ENCODE data around the gene GOLGA3. TPM values are rescaled to one million over a fixed set of nuclear protein-coding genes. Genes with fewer than 3 reads are reported as not detected.
A peak's percentile ranks its signal among the peaks of the same experiment; 100 is the strongest.

The GOLGA3 gene
- total and polyA plus RNA-seq, 12 donors: 11.7 to 83.5 (median 48.0) TPM

DNA sequence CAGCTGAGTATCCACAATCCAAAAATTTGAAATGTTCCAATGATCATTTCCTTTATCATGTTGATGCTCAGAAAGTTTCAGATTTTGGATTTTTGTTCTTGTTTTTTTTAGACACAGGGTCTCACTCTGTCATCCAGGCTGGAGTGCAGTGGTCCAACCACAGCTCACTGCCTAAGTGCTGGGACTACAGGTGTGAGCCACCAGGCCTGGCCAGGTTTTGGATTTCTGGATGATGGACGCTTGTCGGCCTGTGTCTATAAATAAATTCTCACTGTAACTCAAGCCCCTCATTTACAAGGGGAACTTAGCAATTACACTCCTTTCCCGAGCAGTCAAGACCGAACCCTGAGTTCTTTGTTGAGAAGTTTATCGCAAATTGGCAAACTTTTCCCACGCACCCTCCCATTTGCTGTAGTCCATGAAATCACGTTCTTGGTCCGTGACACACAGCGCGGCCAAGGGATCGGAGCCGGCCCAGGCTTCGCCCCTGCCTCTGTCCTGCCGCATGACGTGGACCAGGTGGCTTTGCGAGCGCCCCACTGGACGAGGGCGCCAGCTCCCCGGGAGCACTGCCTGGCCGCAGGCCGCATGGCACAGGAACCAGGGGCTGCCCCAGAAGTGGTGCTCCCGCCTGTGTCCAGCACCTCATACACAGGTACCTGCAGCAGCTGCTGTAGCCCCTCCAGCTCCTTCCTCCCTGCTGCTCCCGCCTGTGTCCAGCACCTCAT lies 53.0 kb downstream of the GOLGA3 start:
- no peak overlapping the region for H3K27ac ChIP-seq

DNA sequence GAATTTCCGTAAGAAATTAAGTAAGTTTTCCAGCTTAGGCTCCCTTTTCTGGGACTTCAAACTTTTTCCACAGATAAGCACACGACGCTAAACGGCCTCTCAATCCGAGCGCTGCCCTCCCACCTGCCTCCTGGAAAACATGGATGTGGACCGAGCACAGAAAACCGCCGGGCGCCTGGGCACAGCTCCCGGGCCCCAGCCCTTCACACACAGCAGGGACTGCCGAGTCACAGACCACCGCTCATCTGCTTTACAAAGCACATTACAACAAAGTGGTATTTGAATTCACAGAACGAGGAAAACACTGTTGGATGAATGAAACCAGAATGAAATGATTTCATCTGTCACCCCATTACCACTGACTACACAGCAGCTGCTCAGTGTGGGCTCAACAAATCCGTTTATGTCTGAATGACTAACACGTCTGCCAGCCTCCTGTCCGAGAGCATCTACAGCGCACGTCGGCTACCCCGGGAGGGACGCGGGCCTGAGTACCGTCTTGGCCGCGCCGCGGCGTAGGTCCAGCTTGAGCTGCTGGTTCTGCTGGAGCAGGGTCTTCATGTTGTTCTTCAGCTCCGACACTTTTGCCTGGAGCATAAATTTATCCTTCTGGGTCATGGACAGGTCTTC lies 53.9 kb downstream of the GOLGA3 start:
- TF ChIP-seq, protein P1, sequence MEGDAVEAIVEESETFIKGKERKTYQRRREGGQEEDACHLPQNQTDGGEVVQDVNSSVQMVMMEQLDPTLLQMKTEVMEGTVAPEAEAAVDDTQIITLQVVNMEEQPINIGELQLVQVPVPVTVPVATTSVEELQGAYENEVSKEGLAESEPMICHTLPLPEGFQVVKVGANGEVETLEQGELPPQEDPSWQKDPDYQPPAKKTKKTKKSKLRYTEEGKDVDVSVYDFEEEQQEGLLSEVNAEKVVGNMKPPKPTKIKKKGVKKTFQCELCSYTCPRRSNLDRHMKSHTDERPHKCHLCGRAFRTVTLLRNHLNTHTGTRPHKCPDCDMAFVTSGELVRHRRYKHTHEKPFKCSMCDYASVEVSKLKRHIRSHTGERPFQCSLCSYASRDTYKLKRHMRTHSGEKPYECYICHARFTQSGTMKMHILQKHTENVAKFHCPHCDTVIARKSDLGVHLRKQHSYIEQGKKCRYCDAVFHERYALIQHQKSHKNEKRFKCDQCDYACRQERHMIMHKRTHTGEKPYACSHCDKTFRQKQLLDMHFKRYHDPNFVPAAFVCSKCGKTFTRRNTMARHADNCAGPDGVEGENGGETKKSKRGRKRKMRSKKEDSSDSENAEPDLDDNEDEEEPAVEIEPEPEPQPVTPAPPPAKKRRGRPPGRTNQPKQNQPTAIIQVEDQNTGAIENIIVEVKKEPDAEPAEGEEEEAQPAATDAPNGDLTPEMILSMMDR (IDR thresholded peaks at IDR 0.05): no peak
- TF ChIP-seq POLR2A (IDR thresholded peaks at IDR 0.05): no peak
- no peak for DNase-seq
- no peak overlapping the region for H3K4me3 ChIP-seq
- peaks cover 0 to 87% of the 10 kb centered on the region in 2 donors for H3K36me3 ChIP-seq (replicated peaks in 1 of 2)
- intact Hi-C loops (cut with DNase I): no loop called here
- no peaks in the 10 kb centered on the region for H3K4me1 ChIP-seq (replicated peaks in 1 of 2)
- no peaks in the 10 kb centered on the region for H3K9me3 ChIP-seq (replicated peaks in 1 of 3)
- H3K27ac ChIP-seq: no peak overlapping the region
- no peaks in the 10 kb centered on the region for H3K27me3 ChIP-seq
- 89 to 94% (median 91%) methylated on average over 29 to 30 of the region's 30 CpGs for WGBS, 4 donors

More for the DNA sequence above, 53.0 kb downstream of the GOLGA3 start:
- Histone ChIP-seq H3K27me3 (no peaks in the 10 kb centered on the region), H3K4me1 (replicated peaks in 1 of 2) (no peaks in the 10 kb centered on the region), H3K9me3 (replicated peaks in 1 of 3) (no peaks in the 10 kb centered on the region), H3K36me3 (replicated peaks in 1 of 2) (peaks cover 0 to 88% of the 10 kb centered on the region in 2 donors), H3K4me3 (no peak overlapping the region)
- WGBS, 4 donors: 94 to 98% (median 96%) methylated on average over 8 to 23 of the region's 24 CpGs
- intact Hi-C loops (cut with DNase I): no loop called here
- DNase-seq: no peak
- TF ChIP-seq, protein P1 (IDR thresholded peaks at IDR 0.05): no peak
- no peak for TF ChIP-seq POLR2A (IDR thresholded peaks at IDR 0.05)

DNA sequence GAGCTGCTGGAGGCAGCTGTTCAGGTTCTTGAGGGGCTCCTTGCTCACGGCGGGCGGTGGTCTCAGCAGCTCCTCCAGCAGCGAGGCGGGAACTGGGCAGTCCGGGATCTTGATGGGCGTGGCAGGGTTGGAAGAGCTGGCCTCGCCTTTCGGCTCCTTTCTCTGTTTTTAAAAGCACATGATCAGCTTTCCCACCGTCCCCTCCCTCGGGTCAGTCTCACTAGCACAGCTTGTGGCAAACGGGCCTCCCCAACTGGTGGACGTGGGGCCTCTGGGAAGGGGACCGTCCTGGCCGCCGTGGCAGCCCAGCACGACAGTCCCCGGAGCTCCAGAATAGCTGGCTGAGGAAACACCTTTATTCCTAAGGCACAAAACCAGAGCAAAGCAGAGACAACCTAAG lies 54.5 kb downstream of the GOLGA3 start:
- 86 to 91% (median 89%) methylated on average over 11 to 18 of the region's 18 CpGs for WGBS, 4 donors
- H3K4me1 ChIP-seq (replicated peaks in 1 of 2): peaks cover 1% of the 10 kb centered on the region in 2 donors
- H3K27me3 ChIP-seq: no peaks in the 10 kb centered on the region
- peaks cover 0 to 83% of the 10 kb centered on the region in 2 donors for H3K36me3 ChIP-seq (replicated peaks in 1 of 2)
- no peak for TF ChIP-seq POLR2A (IDR thresholded peaks at IDR 0.05)
- TF ChIP-seq, protein P1 (IDR thresholded peaks at IDR 0.05): no peak
- H3K27ac ChIP-seq: no peak overlapping the region
- no peak overlapping the region for H3K4me3 ChIP-seq
- intact Hi-C loops (cut with DNase I): no loop called here
- no peaks in the 10 kb centered on the region for H3K9me3 ChIP-seq (replicated peaks in 1 of 3)
- no peak for DNase-seq

DNA sequence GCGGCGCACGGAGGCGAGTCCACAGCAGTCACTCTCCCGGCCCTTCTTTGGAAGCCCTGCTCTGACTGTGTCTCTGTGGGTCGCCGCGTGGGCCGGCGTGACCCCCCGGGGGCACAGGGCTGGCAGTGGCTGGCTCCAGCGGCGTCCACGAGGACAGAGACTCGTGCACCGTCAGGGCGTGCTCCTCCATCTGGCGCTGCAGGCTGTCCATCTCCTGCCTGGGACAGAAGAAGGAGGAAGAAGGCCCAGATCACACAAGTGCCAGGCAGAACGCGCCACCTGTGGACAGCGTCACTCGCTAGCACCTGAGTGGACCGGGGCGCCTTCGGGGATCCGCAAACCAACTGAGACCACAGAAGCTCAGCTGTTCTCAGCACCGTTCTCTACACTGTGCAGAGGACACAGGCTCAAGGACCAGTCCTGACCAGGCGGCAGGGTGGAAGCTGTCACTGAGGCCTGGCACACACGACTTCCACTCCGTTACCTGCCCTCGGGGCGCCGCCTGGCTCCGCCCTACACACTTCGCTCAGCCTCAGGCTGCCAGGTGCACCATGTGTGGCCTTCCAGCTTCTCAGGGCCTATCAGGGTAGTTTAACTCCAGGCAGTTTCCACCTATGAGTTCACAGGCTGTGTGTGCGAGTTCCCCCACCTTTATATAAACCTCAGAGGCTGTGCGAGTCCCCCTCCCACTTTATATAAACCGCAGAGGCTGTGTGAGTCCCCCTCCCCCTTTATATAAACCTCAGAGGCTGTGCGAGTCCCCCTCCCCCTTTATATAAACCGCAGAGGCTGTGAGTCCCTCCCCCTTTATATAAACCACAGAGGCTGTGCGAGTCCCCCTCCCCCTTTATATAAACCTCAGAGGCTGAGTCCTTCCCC lies 55.4 kb downstream of the GOLGA3 start:
- intact Hi-C loops (cut with DNase I): no loop called here

More for the DNA sequence above, 55.4 kb downstream of the GOLGA3 start:
- Histone ChIP-seq H3K4me3 (no peak overlapping the region), H3K9me3 (replicated peaks in 1 of 3) (no peaks in the 10 kb centered on the region), H3K36me3 (replicated peaks in 1 of 2) (peaks cover 0 to 74% of the 10 kb centered on the region in 2 donors), H3K4me1 (replicated peaks in 1 of 2) (peaks cover 8% of the 10 kb centered on the region in 2 donors), H3K27ac (peak overlapping the region in 2 of 5 donors; percentile 17 to 41), H3K27me3 (no peaks in the 10 kb centered on the region)
- DNase-seq: no peak
- WGBS, 4 donors: 80 to 89% (median 87%) methylated on average over 19 to 41 of the region's 41 CpGs
- TF ChIP-seq POLR2A (IDR thresholded peaks at IDR 0.05): no peak
- TF ChIP-seq, protein P1 (IDR thresholded peaks at IDR 0.05): no peak
